DOHH2 (cell line): ENCODE data around the gene LECT2.

Experiments used
- CTCF ChIP-seq: fragments of 200-600 bp; sonication (generic); IDR thresholded peaks from one replicate; pipeline ENCODE4 v1.5.1; 2014; ENCODE audit warnings: antibody characterized with exemption, mild to moderate bottlenecking, low read depth, low read length; ENCODE audit not compliant: poor library complexity, severe bottlenecking
- EZH2phosphoT487 ChIP-seq: fragments of 200-600 bp; sonication (generic); IDR thresholded peaks from 2 replicates; pipeline ENCODE4 v1.6.1; 2017; ENCODE audit warnings: borderline replicate concordance, mild to moderate bottlenecking, antibody characterized with exemption, low read length, moderate library complexity, mixed read lengths

DNA sequence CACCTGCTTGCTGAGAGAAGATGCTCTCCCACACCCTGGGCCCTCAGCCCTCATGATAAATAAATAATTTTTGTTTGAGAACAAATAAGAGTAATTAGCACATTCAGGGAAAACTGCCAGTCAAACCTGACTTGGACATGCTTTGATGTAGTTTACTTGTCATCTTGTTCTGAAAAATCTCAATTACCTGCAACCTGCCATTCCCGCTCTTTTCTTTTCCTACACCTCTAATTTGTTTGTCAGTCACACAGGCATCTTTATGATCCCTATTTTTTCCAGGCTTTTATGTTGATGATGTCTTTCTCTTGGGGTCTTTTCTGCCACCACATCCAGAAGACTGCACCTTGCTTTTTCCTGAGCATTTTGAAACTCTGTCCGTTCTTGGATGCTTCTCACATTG lies 45.4 kb upstream of the LECT2 start:
- TF ChIP-seq CTCF (no peak), EZH2phosphoT487 (no peak)
